NOMO-1 treated with dmso at 0.1 percent for 144 hours (cell line): ENCODE measurements around the gene CAP2.
"Not testable (repeated sequence)": the region's sequence is repeated elsewhere in the genome, so short reads cannot be mapped to it uniquely, and the experiment has no call there.

Source experiments
- DNase-seq: peaks from one replicate; lab custom pipeline; 2025; ENCODE audit not compliant: unreplicated experiment; lab: John Stamatoyannopoulos, UW

CAP2 gene

GRCh38 chr6:17574866-17575560 lies 181.6 kb downstream of the CAP2 start:
- DNase-seq = no peak

GRCh38 chr6:17577059-17577458 lies 183.7 kb downstream of the CAP2 start:
- no peak for DNase-seq

- no peak for DNase-seq
Observed at GRCh38 chr6:17580518-17581048, 187.2 kb downstream of the CAP2 start.

GRCh38 chr6:17581282-17581681 lies 187.9 kb downstream of the CAP2 start:
- DNase-seq = not testable (repeated sequence)

GRCh38 chr6:17583811-17584210 lies 190.4 kb downstream of the CAP2 start:
- no peak for DNase-seq

GRCh38 chr6:17584241-17584803 lies 190.9 kb downstream of the CAP2 start:
- DNase-seq = peak; percentile 16

- DNase-seq = no peak
Observed at GRCh38 chr6:17585766-17586490, 192.5 kb downstream of the CAP2 start.

- DNase-seq = not testable (repeated sequence)
Observed at GRCh38 chr6:17586623-17587022, 193.2 kb downstream of the CAP2 start.

- DNase-seq = no peak
Observed at GRCh38 chr6:17588011-17588410, 194.6 kb downstream of the CAP2 start.

- no peak for DNase-seq
Observed at GRCh38 chr6:17589406-17590096, 196.2 kb downstream of the CAP2 start.

- peak; percentile 50 for DNase-seq
Observed at GRCh38 chr6:17591287-17591686, 197.9 kb downstream of the CAP2 start.

- DNase-seq = no peak
Observed at GRCh38 chr6:17593246-17593645, 199.9 kb downstream of the CAP2 start.

- no peak for DNase-seq
Observed at GRCh38 chr6:17596085-17596484, 202.7 kb downstream of the CAP2 start.

GRCh38 chr6:17599877-17600526 lies 206.6 kb downstream of the CAP2 start, which contains the start of gene FAM8A1:
TSS of gene FAM8A1 (plus strand) at chr6:17600302. CDS start at chr6:17600410, 108 bp downstream.
- peak; percentile 57 for DNase-seq

- DNase-seq = peak; percentile 26
Observed at GRCh38 chr6:17600527-17601385, 207.4 kb downstream of the CAP2 start.

GRCh38 chr6:17601386-17601703 lies 207.9 kb downstream of the CAP2 start:
- DNase-seq = no peak

- no peak for DNase-seq
Observed at GRCh38 chr6:17602888-17603287, 209.5 kb downstream of the CAP2 start.

- no peak for DNase-seq
Observed at GRCh38 chr6:17606606-17607005, 213.2 kb downstream of the CAP2 start.
